ENCODE results near the gene NXPH1.

- no peak for TF ChIP-seq CTCF (IDR thresholded peaks at IDR 0.05)
- TF ChIP-seq EZH2 (IDR thresholded peaks at IDR 0.05; ENCODE audit: borderline replicate concordance, insufficient read depth, low read depth, low read length, poor library complexity, severe bottlenecking) = no peak
Measured at GRCh38 chr7:8480527-8480926, 47.1 kb downstream of the NXPH1 start.

Data from B cell (primary cell).